ENCODE measurements around the gene PTCHD1.

PTCHD1 gene

DNA sequence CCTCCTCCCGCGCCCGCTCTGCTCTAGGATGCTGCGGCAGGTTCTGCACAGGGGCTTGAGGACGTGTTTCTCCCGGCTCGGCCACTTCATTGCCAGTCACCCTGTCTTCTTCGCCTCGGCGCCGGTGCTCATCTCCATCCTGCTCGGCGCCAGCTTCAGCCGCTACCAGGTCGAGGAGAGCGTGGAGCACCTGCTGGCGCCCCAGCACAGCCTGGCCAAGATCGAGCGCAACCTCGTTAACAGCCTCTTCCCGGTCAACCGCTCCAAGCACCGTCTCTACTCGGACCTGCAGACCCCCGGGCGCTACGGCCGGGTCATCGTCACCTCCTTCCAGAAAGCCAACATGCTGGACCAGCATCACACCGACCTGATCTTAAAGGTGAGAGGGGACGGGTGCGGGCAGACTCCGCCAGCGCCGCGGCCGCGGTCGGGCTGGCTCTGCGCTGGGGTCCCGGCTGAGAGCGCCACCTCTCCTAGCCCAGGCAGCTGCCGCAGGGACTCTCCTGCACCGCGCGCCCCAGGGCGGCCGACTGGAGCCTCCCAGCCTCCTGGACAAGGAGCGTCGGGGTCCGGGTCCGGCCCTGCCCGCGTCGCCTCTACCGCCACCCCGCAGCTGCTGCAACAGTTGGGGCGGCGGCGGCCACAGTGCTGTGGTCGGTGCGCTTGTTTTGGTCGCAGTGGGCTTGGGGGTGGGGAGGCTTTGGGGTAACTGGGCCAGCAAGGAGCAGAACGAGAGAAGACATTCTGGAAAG lies at the start of gene PTCHD1:
PTCHD1 (plus strand) TSS at position 2 of the 752 bp plus-strand sequence; CDS start at position 29, 27 bp downstream.
- no peak for DNase-seq

DNA sequence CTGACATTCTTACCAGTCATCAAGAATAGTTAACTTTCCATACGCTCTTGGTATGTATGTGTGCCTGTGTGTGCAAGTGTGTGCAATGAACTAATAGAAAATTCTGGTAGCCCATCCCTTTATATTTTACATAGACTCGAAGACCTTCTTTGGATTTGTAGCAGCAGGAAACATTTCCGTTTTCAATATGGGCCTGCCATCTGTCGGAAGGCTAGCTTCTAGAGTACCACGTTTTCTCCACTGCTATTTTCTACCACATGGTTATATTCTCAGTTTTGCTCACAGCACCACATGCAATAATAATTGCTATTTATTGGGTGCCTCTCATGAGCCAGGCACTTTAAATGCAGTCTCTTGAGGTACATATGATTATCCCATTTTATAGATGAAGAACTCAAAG lies 47.9 kb upstream of the PTCHD1 start:
- no peak for DNase-seq

- no peak for DNase-seq
Observed at GRCh38 chrX:23287191-23287725, 47.4 kb upstream of the PTCHD1 start.

- no peak for DNase-seq
Observed at GRCh38 chrX:23292354-23292987, 42.2 kb upstream of the PTCHD1 start.

DNA sequence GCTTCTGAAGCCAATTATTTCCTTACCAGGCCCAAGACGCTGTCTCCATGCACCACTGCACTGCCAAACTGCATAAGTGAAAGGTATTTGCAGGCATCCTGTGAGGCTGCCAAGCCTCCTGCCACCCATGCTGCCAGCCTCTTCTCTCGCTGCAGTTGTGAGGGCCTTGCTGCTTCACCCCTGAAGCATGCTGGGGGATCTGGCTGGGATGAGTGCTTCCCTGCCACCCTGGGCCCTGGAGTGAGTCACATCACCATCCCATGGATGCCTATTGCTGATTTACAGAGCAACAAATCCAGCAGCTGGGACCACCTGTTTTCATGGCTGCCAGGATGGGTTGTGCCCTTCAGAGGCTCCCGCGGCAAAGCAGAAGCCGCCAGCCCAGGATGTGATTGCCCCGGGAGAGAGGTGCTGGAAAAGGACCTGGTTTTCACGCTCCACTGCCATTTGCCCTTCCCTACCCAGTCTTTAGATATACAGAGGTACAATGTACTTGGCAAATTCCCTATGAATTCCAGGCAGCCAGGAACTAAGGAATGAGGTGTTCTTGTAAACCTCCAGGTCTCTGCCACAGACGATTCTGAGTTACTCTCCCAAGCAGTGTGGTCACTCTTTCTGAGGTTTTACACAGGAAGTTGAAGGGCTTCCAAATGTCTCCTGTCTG lies 41.5 kb upstream of the PTCHD1 start:
- no peak for DNase-seq

- no peak for DNase-seq
Observed at GRCh38 chrX:23304881-23305280, 29.8 kb upstream of the PTCHD1 start.

DNA sequence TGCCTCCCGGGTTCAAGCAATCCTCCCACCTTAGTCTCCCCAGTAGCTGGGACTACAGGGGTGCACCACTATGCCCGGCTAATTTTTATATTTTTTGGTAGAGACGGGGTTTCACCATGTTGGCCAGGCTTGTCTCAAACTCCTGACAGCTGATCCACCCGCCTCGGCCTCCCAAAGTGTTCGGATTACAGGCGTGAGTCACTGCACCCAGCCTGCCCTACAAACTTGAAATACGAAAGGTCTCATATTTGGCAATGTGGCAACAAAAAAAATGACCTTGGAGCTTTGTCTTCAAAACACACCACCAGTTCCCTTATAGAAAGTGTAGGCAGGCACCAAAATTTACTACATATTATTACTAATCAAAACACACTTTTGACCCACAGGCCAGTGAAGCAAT lies 22.9 kb upstream of the PTCHD1 start:
- no peak for DNase-seq

GRCh38 chrX:23312136-23312535 lies 22.5 kb upstream of the PTCHD1 start:
- no peak for DNase-seq

- peak; percentile 62 for DNase-seq
Observed at GRCh38 chrX:23317799-23318724, 16.6 kb upstream of the PTCHD1 start.

DNA sequence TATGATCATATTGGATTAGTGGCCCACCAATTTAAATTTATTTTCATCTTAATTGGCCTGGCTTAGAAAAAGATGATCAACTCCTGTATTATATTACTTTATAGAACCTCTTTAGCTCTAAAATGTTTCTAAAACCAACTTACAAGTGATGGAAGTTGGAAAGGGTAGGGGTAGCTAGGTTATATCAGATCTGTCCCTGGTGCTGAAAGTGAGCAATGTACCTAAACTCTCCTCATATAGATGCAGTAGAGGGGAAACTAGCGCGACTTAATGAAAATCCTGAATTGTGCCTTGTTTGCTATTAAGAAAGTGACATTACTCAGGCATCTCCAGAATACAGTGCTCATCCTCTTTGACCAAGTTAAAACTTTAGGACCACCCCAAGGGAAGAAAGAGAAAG lies 7.5 kb upstream of the PTCHD1 start:
- no peak for DNase-seq

GRCh38 chrX:23331701-23332100 lies 2.9 kb upstream of the PTCHD1 start:
- DNase-seq, result no peak

GRCh38 chrX:23332101-23332887 lies 2.4 kb upstream of the PTCHD1 start:
- DNase-seq, result no peak

GRCh38 chrX:23332888-23333821 lies 1.5 kb upstream of the PTCHD1 start:
- DNase-seq, result no peak

DNA sequence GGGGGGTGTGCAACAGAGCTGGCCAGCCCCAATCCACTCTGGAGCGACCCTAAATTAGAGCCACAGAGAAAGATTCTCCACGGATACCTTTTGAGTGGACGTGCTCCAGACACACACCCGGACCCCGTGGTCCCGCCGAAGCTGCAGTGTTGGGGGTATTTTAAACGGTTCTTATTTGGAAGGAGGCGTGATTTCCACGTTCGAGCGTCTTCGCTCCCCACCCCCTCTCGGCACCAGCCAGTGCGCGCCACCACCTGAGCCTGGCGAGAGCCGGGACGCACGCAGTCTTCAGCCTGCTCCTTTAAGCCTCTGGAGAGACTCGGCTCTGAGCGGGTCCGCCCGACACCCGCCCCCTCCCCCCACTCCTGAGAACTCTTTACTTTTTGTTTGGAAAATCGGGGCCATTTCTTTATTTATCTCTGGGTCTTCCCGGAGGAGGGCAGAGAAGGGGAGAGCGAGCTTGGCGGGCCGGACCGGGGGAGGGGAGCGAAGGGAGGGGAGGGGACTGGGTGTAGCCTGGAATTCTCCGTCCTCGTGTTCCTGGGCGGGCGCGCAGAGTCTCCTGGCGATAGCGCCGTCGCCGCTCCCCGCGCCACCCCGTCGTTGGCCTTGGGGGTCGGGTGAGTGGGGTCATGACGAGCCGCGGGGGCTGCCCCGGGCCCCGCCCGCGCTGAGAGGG lies 668 bp upstream of the PTCHD1 start:
- no peak for DNase-seq

- DNase-seq, result no peak
Observed at GRCh38 chrX:23334521-23334847, 165 bp upstream of the PTCHD1 start.

DNA sequence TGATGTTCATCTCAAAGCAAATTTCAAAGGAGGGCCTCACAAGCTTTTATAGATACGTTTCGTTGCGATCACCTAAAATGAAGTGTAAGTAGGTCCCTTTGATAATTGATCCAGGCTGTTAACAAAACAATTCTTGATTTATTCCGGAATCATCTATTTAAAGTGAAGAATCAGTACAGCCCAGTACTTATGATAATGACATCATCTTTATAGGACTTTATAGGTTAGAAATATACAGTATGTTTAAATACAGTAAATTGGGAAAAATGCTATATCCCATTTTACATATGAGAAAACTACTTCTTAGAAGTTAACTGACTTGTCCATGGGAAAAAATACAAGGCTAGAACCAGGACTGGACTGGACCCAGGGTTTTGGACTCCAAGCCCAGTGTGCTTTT lies 3.7 kb downstream of the PTCHD1 start:
- no peak for DNase-seq

GRCh38 chrX:23341452-23341851 lies 6.8 kb downstream of the PTCHD1 start:
- DNase-seq, result no peak

DNA sequence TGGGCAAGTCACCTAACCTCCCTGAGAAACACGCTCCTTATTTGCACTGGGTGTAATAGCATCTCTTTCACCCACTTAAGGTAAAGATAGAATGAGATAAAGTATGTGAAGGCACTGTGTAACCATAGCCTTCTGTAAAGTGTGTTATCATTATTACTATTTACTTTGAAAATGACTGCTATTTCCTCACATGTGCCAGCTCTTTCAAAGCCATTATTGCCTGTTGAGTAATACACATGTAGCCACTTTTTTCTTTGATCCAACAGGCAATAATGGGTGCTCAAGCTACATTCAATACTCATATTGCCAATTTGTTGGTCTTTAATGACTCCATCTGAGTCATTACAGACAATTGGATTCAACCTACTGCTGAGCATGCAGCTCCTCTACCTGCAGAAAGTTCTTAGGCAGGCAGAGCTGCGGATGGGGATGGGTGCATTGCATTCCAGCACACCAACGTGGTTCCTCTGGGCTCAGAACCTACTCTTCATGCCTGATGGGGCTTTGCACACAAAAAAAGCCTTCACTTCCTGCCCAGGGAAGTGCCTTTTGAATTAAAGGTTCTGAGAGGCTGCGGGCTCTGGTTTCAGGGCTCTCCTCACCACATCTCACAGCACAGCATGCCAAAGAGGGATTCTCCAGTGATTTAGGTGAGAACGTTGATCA lies 9.7 kb downstream of the PTCHD1 start:
- no peak for DNase-seq

GRCh38 chrX:23344904-23345271 lies 10.2 kb downstream of the PTCHD1 start:
- no peak for DNase-seq

GRCh38 chrX:23356189-23356588 lies 21.5 kb downstream of the PTCHD1 start:
- no peak for DNase-seq

All from activated CD8-positive, alpha-beta memory T cell treated with anti-CD3 and anti-CD28 coated beads for 24 hours (primary cell).